HEK293T (cell line): ENCODE data around the gene ASS1.

Experiments used
- CTCF ChIA-PET: fragments of 350-600 bp; formaldehyde crosslinking; extraction: SDS; loops from one replicate; lab custom pipeline; 2021; ENCODE audit warnings: antibody characterized with exemption, inconsistent platforms; lab: Yijun Ruan, JAX
- POLR2A ChIA-PET: fragments of 350-600 bp; formaldehyde crosslinking; extraction: SDS; loops from one replicate; lab custom pipeline; 2020; ENCODE audit warnings: antibody characterized with exemption, inconsistent platforms; lab: Yijun Ruan, JAX
- DNase-seq: peaks from one replicate; pipeline ENCODE4 v3.0.0; 2012; ENCODE audit warnings: mixed read lengths; ENCODE audit errors: extremely low spot score
- ARNT ChIP-seq: fragments of 450-650 bp; IDR thresholded peaks from 2 replicates; pipeline ENCODE4 v1.6.1; 2017; ENCODE audit warnings: mild to moderate bottlenecking
- BHLHE40 ChIP-seq: fragments of 450-650 bp; IDR thresholded peaks from 2 replicates; pipeline ENCODE4 v1.6.1; 2016; ENCODE audit warnings: mild to moderate bottlenecking, moderate library complexity, borderline replicate concordance
- CTBP1 ChIP-seq: fragments of 450-650 bp; IDR thresholded peaks from 2 replicates; pipeline ENCODE4 v1.6.1; 2016; ENCODE audit warnings: borderline replicate concordance
- ELF4 ChIP-seq: fragments of 450-650 bp; IDR thresholded peaks from 2 replicates; pipeline ENCODE4 v1.6.1; 2017; ENCODE audit warnings: antibody characterized with exemption
- FOXA1 ChIP-seq: fragments of 450-650 bp; IDR thresholded peaks from 2 replicates; pipeline ENCODE4 v1.6.1; 2016; ENCODE audit warnings: mild to moderate bottlenecking
- FOXK2 ChIP-seq: fragments of 450-650 bp; IDR thresholded peaks from 2 replicates; pipeline ENCODE4 v1.6.1; 2016; ENCODE audit warnings: mild to moderate bottlenecking
- FOXM1 ChIP-seq: fragments of 450-650 bp; IDR thresholded peaks from 2 replicates; pipeline ENCODE4 v1.6.1; 2017; ENCODE audit warnings: mild to moderate bottlenecking, borderline replicate concordance
- HDGF ChIP-seq: fragments of 450-650 bp; IDR thresholded peaks from 2 replicates; pipeline ENCODE4 v1.6.1; 2017; ENCODE audit warnings: antibody characterized with exemption, borderline replicate concordance
- L3MBTL2 ChIP-seq: fragments of 450-650 bp; conservative IDR thresholded peaks from 2 replicates; pipeline ENCODE4 v1.6.1; 2016; ENCODE audit warnings: mild to moderate bottlenecking
- LEF1 ChIP-seq: fragments of 450-650 bp; IDR thresholded peaks from 2 replicates; pipeline ENCODE4 v1.6.1; 2017; ENCODE audit warnings: mild to moderate bottlenecking, borderline replicate concordance
- NFRKB ChIP-seq: fragments of 450-650 bp; IDR thresholded peaks from 2 replicates; pipeline ENCODE4 v1.6.1; 2016; ENCODE audit warnings: mild to moderate bottlenecking, moderate library complexity
- SP1 ChIP-seq: fragments of 450-650 bp; IDR thresholded peaks from 2 replicates; pipeline ENCODE4 v1.6.1; 2017
- SUZ12 ChIP-seq: fragments of 450-650 bp; IDR thresholded peaks from 2 replicates; pipeline ENCODE4 v1.6.1; 2016; ENCODE audit warnings: mild to moderate bottlenecking
- TARDBP ChIP-seq: fragments of 450-650 bp; IDR thresholded peaks from 2 replicates; pipeline ENCODE4 v1.6.1; 2016
- ZNF384 ChIP-seq: fragments of 450-650 bp; IDR thresholded peaks from 2 replicates; pipeline ENCODE4 v1.6.1; 2016
- TF ChIP-seq, protein P1 (sequence below): fragments of 450-650 bp; IDR thresholded peaks from 2 replicates; pipeline ENCODE4 v1.6.1; 2016

ASS1 gene

DNA sequence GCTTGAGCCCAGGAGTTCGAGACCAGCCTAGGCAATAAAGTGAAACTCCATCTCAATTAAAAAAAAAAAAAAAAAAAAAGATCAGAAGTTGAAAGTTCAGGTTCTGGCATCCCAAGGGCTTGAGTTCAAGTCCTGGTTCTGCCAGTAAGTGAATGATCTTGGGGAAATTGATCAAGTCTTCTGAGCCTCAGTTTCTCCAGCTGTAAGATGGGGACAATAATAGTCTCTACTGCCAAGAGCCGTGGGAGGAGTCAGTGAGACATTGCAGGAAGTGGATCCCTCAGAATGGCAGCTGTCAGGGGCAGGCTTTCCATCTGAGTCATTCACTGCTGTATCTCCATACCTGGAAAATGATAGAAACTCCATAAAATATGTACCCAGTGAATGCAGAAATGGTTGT lies 96.8 kb downstream of the ASS1 start:
- no peak for DNase-seq
- TF ChIP-seq FOXK2 (no peak), L3MBTL2 (no peak), NFRKB (no peak), TARDBP (no peak), SP1 (no peak), HDGF (no peak), CTBP1 (no peak), SUZ12 (no peak), FOXA1 (no peak), FOXM1 (no peak), BHLHE40 (no peak), ZNF384 (no peak), LEF1 (no peak), ELF4 (no peak), ARNT (no peak)
- TF ChIP-seq, protein P1, sequence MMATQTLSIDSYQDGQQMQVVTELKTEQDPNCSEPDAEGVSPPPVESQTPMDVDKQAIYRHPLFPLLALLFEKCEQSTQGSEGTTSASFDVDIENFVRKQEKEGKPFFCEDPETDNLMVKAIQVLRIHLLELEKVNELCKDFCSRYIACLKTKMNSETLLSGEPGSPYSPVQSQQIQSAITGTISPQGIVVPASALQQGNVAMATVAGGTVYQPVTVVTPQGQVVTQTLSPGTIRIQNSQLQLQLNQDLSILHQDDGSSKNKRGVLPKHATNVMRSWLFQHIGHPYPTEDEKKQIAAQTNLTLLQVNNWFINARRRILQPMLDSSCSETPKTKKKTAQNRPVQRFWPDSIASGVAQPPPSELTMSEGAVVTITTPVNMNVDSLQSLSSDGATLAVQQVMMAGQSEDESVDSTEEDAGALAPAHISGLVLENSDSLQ, result no peak
- POLR2A ChIA-PET, result no interaction called here
- CTCF ChIA-PET, result no interaction called here

DNA sequence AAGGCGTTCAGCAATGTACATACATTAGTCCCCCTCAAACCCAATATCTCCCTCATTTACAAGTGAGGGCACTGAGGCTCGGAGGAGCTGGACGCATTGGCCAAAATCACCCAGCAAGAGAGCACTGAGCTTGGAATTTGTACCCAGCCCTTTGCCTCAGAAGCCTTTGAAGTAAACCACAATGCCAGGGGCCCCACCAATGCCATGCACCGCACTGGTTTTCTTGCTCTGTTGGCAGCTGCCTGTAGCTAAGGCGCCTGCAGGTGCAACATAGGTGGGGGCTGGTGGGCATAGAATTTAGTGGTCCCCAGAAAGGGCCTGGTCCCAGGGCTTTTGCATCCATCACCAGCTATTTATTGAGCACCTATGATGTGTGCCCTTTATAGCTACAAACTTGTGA lies 97.3 kb downstream of the ASS1 start:
- ChIA-PET POLR2A (no interaction called here), CTCF (no interaction called here)
- DNase-seq, result no peak
- no peak for TF ChIP-seq HDGF
- TF ChIP-seq ZNF384, result no peak
- TF ChIP-seq, protein P1, result no peak
- TF ChIP-seq NFRKB, result no peak
- TF ChIP-seq FOXA1, result no peak
- TF ChIP-seq ARNT, result no peak
- no peak for TF ChIP-seq TARDBP
- no peak for TF ChIP-seq SP1
- no peak for TF ChIP-seq L3MBTL2
- TF ChIP-seq FOXM1, result no peak
- no peak for TF ChIP-seq CTBP1
- TF ChIP-seq LEF1, result no peak
- TF ChIP-seq SUZ12, result no peak
- TF ChIP-seq FOXK2, result no peak
- no peak for TF ChIP-seq ELF4
- no peak for TF ChIP-seq BHLHE40

DNA sequence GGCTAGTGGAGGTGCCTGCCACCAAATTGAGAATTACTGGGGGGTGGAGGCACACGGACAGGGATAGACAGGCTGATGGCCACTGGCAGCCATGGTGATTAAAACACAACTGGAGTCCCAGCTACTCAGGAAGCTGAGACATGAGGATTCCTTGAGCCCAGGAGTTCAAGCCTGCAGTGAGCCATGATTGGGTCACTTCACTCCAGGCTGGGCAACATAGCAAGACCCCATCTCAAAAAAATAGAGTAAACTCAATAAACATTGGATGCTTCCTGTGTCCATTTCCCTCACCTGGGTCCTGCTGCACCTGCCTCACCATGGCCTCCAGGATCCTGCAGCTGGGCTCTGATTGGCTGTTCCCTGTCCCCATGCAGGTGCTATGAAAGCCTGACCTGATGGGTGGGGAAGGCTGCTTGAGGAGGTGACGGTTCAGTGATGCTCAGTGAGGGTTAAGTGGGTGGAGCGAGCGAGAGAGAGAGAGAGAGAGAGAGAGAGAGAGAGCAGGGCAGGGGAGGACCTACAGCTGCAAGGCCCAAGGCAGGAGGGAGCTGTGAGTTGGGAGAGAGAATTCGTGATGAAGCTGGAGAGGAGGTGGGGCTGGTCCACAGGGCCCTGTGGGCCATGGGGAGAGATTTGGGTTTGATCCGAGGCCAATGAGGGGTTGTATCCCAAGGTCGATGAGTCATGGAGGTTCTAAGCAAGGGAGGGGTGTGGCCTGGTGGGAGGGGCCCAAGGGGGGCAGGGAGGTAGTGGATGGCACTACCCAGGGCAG lies 97.9 kb downstream of the ASS1 start:
- ChIA-PET CTCF (no interaction called here), POLR2A (no interaction called here)
- DNase-seq, result no peak
- no peak for TF ChIP-seq BHLHE40
- no peak for TF ChIP-seq FOXK2
- TF ChIP-seq ZNF384, result no peak
- no peak for TF ChIP-seq L3MBTL2
- no peak for TF ChIP-seq SUZ12
- no peak for TF ChIP-seq TARDBP
- TF ChIP-seq CTBP1, result no peak
- no peak for TF ChIP-seq NFRKB
- no peak for TF ChIP-seq SP1
- TF ChIP-seq ELF4, result no peak
- no peak for TF ChIP-seq FOXM1
- TF ChIP-seq, protein P1, result no peak
- no peak for TF ChIP-seq LEF1

DNA sequence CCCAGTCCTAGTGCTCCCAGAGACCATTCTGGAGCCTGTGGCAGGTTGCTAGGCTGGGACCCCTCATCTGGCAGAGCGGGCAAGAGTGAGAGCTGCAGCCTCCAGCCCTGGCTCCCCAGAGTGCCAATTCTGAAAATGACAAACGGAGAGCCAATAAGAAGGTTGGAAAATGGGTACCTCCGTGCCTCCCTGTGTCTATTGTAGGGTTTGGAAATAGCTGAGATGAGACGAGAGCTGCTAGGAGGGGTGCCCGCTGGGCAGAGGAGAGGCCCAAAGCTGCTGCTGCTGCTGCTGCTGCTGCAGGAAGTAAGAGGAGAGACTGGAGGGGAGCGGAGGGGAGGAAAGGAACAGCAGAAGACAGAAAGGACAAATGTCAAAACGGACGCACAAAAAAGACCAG lies 98.6 kb downstream of the ASS1 start:
- TF ChIP-seq L3MBTL2, result no peak
- TF ChIP-seq, protein P1, result no peak
- TF ChIP-seq SUZ12, result no peak
- no peak for TF ChIP-seq CTBP1
- TF ChIP-seq FOXM1, result no peak
- no peak for TF ChIP-seq FOXK2
- no peak for TF ChIP-seq ARNT
- no peak for DNase-seq
- CTCF ChIA-PET, result no interaction called here
- POLR2A ChIA-PET, result no interaction called here

DNA sequence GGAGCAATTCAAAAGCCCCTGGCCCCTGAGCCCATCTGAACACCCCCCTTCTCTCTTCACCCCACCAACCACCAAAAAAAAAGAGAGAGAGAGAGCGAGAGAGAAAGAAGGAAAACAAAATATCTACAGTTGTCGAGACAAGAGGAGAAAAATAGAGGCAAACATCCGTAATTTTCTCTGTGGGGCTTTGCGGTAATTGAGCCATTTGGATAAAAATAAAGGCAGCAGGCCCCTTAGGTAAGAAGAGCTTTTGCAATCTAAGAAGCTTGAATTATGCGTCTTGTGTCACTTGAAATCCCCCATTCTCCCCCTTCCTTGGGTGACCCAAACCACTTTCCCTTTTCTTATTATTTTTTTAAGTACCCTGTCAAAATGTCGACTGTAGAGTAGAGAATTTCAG lies 99.1 kb downstream of the ASS1 start:
- POLR2A ChIA-PET, result no interaction called here
- CTCF ChIA-PET, result no interaction called here
- DNase-seq, result no peak
- TF ChIP-seq HDGF (no peak), CTBP1 (no peak), NFRKB (no peak)

DNA sequence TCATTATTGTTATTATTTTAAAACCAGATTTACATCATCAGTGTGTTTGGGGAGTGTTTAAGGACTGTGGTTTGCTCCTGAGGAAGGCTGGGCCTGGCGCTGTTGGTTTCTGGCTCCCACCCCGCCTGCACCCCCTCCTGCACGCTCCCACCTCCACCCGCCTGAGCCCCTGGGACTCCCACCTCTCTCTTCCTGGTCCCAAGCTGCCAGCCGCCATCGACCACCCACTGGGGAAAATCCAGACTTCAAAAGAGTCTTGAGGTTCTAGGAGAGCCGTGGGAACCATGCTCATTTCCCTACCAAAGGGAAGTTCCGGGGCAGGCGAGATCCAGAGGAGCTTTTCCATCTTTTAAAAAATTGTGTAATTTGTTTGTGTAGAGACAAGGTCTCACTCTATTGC lies 99.6 kb downstream of the ASS1 start:
- POLR2A ChIA-PET, result no interaction called here
- DNase-seq, result no peak
- TF ChIP-seq ELF4 (no peak), SP1 (no peak), FOXK2 (no peak), ZNF384 (no peak), FOXM1 (no peak), L3MBTL2 (no peak), ARNT (no peak), NFRKB (no peak), HDGF (no peak), CTBP1 (no peak)
- TF ChIP-seq, protein P1, result no peak
- CTCF ChIA-PET, result no interaction called here
